Liver (tissue), 9 donors: ENCODE measurements around the gene CPZ. TPM values are rescaled to one million over a fixed set of nuclear protein-coding genes. Genes with fewer than 3 reads are reported as not detected.

ENCODE experiments used
- DNase-seq: peaks from one replicate; pipeline ENCODE4 v3.0.0-alpha.2; 2017; ENCODE audit warnings: low spot score
- H3K27ac ChIP-seq, 2 donors: one replicate each; pipeline ENCODE4 v1.7.0; 2013; ENCODE audit warnings: inconsistent platforms in 2 of 2, low read length in 2 of 2, control low read depth in 1 of 2, low read depth in 1 of 2, mild to moderate bottlenecking in 1 of 2
- H3K27me3 ChIP-seq, 4 donors: one replicate each; pipeline versions ENCODE4 v1.6.1 to v1.7.0; 2013; ENCODE audit warnings: low read length in 3 of 4, inconsistent platforms in 1 of 4, mild to moderate bottlenecking in 1 of 4, moderate library complexity in 1 of 4; ENCODE audit not compliant: control insufficient read depth in 4 of 4, insufficient read depth in 4 of 4
- H3K36me3 ChIP-seq, 4 donors: one replicate each; pipeline versions ENCODE4 v1.6.1 to v1.7.0; 2013; ENCODE audit warnings: low read length in 3 of 4, mild to moderate bottlenecking in 3 of 4, low read depth in 1 of 4, moderate library complexity in 1 of 4; ENCODE audit not compliant: control insufficient read depth in 4 of 4, insufficient read depth in 3 of 4
- H3K4me1 ChIP-seq, 4 donors: one replicate each; pipeline versions ENCODE4 v1.6.1 to v1.7.0; 2013; ENCODE audit warnings: low read length in 3 of 4, mild to moderate bottlenecking in 3 of 4, moderate library complexity in 1 of 4; ENCODE audit not compliant: control insufficient read depth in 4 of 4, insufficient read depth in 4 of 4
- H3K4me3 ChIP-seq, 3 donors: one replicate each; pipeline versions ENCODE4 v1.6.1 to v1.7.0; 2013; ENCODE audit warnings: low read length in 3 of 3, control low read depth in 1 of 3, low read depth in 1 of 3, mild to moderate bottlenecking in 1 of 3
- H3K9ac ChIP-seq, 2 donors: one replicate each; pipeline ENCODE4 v1.7.0; 2013; ENCODE audit warnings: low read length in 2 of 2, mild to moderate bottlenecking in 2 of 2, moderate library complexity in 2 of 2, control low read depth in 1 of 2, low read depth in 1 of 2
- H3K9me3 ChIP-seq, 4 donors: one replicate each; pipeline versions ENCODE4 v1.6.1 to v1.7.0; 2013; ENCODE audit warnings: low read length in 3 of 4; ENCODE audit not compliant: control insufficient read depth in 4 of 4
- ATF3 ChIP-seq: IDR thresholded peaks from 2 replicates; pipeline ENCODE4 v1.6.1; 2016; ENCODE audit warnings: antibody characterized with exemption
- CTCF ChIP-seq: fragments of 150-350 bp; IDR thresholded peaks from 2 replicates; pipeline ENCODE4 v1.5.1; 2017; ENCODE audit warnings: improper control_type of control experiment, low read depth, low read length; ENCODE audit not compliant: missing input control
- FOXA1 ChIP-seq: IDR thresholded peaks from 2 replicates; pipeline ENCODE4 v1.6.1; 2016; ENCODE audit warnings: antibody characterized with exemption
- FOXA2 ChIP-seq: IDR thresholded peaks from 2 replicates; pipeline ENCODE4 v1.6.1; 2016; ENCODE audit warnings: antibody characterized with exemption
- GABPA ChIP-seq, 2 donors: IDR thresholded peaks in 1 of 2; conservative IDR thresholded peaks in 1 of 2; 2 replicates each; pipeline ENCODE4 v1.6.1; 2016; ENCODE audit warnings: antibody characterized with exemption in 2 of 2, mild to moderate bottlenecking in 1 of 2, moderate library complexity in 1 of 2
- HNF4A ChIP-seq, 2 donors: conservative IDR thresholded peaks; 2 replicates each; pipeline ENCODE4 v1.6.1; 2016; ENCODE audit warnings: antibody characterized with exemption in 2 of 2, mild to moderate bottlenecking in 2 of 2
- JUND ChIP-seq, 2 donors: IDR thresholded peaks; 2 replicates each; pipeline ENCODE4 v1.6.1; 2016; ENCODE audit warnings: antibody characterized with exemption in 2 of 2
- NR2F2 ChIP-seq: IDR thresholded peaks from 2 replicates; pipeline ENCODE4 v1.6.1; 2016; ENCODE audit warnings: antibody characterized with exemption
- RAD21 ChIP-seq, 2 donors: IDR thresholded peaks; 2 replicates each; pipeline ENCODE4 v1.6.1; 2016; ENCODE audit warnings: antibody characterized with exemption in 2 of 2, mild to moderate bottlenecking in 2 of 2
- RXRA ChIP-seq, 2 donors: IDR thresholded peaks; 2 replicates each; pipeline ENCODE4 v1.6.1; 2017 to 2018; ENCODE audit warnings: antibody characterized with exemption in 2 of 2, mild to moderate bottlenecking in 1 of 2
- SP1 ChIP-seq: IDR thresholded peaks from 2 replicates; pipeline ENCODE4 v1.6.1; 2018; ENCODE audit warnings: antibody characterized with exemption, mild to moderate bottlenecking
- TAF1 ChIP-seq: conservative IDR thresholded peaks from 2 replicates; pipeline ENCODE4 v1.6.1; 2016; ENCODE audit warnings: antibody characterized with exemption, mild to moderate bottlenecking
- ZBTB33 ChIP-seq: IDR thresholded peaks from 2 replicates; pipeline ENCODE4 v1.6.1; 2016; ENCODE audit warnings: antibody characterized with exemption
- WGBS: extraction: QIAGEN DNeasy Blood & Tissue Kit; methylation state at CpG from one replicate; pipeline ENCODE4 v1.1.7; 2013; 5-methylcytosine and 5-hydroxymethylcytosine counted together
- polyA plus RNA-seq, 2 donors: library from polyadenylated mRNA; stranded (reverse) in 1 of 2; unstranded in 1 of 2; fragments of 200-250 nt in 1 of 2; fragments of >200 nt in 1 of 2; fragmentation: Nextera tagmentation in 1 of 2; extraction: Ambion mirVana in 1 of 2; gene quantifications; one replicate each; pipeline versions ENCODE4 v1.2.1 to v1.2.3, GENCODE V29; 2013 to 2015
- total RNA-seq, 2 donors: library from RNA; depleted of rRNA; stranded (reverse); fragments of >200 nt; gene quantifications; one replicate each; pipeline ENCODE4 v1.2.3, GENCODE V29; 2014
- donor health status: healthy.
- donor health status: healthy.
- donor health status: healthy.
- donor health status: healthy.
- donor health status: healthy.

Gene CPZ
- total and polyA plus RNA-seq, 4 donors, result 0.51 to 1.8 (median 1.4) TPM

- Histone ChIP-seq H3K27ac (no peak overlapping the region), H3K9ac (no peak overlapping the region), H3K27me3 (no peaks in the 10 kb centered on the region), H3K36me3 (no peaks in the 10 kb centered on the region), H3K9me3 (no peaks in the 10 kb centered on the region), H3K4me1 (no peaks in the 10 kb centered on the region), H3K4me3 (no peak overlapping the region)
- TF ChIP-seq ATF3 (no peak), ZBTB33 (no peak)
- no peak for DNase-seq
- 84% methylated on average over 5 of the region's 5 CpGs for WGBS
Observed at GRCh38 chr4:8608714-8609391, 16.3 kb downstream of the CPZ start.

GRCh38 chr4:8609406-8609805, 16.8 kb downstream of the CPZ start:
- Histone ChIP-seq H3K27ac (no peak overlapping the region), H3K36me3 (no peaks in the 10 kb centered on the region), H3K4me1 (no peaks in the 10 kb centered on the region), H3K4me3 (no peak overlapping the region), H3K9ac (no peak overlapping the region), H3K27me3 (no peaks in the 10 kb centered on the region), H3K9me3 (no peaks in the 10 kb centered on the region)
- 79% methylated on average over 6 of the region's 6 CpGs for WGBS
- TF ChIP-seq ZBTB33 (no peak), GABPA (IDR thresholded peaks at IDR 0.05 in 1 of 2, conservative IDR thresholded peaks at IDR 0.05 in 1 of 2) (no peak), RXRA (IDR thresholded peaks at IDR 0.05) (no peak), JUND (IDR thresholded peaks at IDR 0.05) (no peak), TAF1 (no peak), CTCF (no peak), RAD21 (IDR thresholded peaks at IDR 0.05) (no peak), SP1 (no peak), FOXA2 (no peak)
- DNase-seq, result no peak

GRCh38 chr4:8609824-8610350, 17.3 kb downstream of the CPZ start:
- Histone ChIP-seq H3K4me3 (no peak overlapping the region), H3K9ac (no peak overlapping the region), H3K27me3 (no peaks in the 10 kb centered on the region), H3K36me3 (no peaks in the 10 kb centered on the region), H3K4me1 (no peaks in the 10 kb centered on the region), H3K27ac (no peak overlapping the region), H3K9me3 (no peaks in the 10 kb centered on the region)
- DNase-seq, result no peak
- 64% methylated on average over 9 of the region's 9 CpGs for WGBS
- TF ChIP-seq FOXA1 (no peak), CTCF (no peak), ATF3 (no peak), FOXA2 (no peak), HNF4A (conservative IDR thresholded peaks at IDR 0.05) (no peak), GABPA (IDR thresholded peaks at IDR 0.05 in 1 of 2, conservative IDR thresholded peaks at IDR 0.05 in 1 of 2) (no peak), ZBTB33 (no peak), NR2F2 (no peak), RAD21 (IDR thresholded peaks at IDR 0.05) (no peak)
